ENCODE results near the gene TMX2. TPM values are rescaled to one million over a fixed set of nuclear protein-coding genes. Genes with fewer than 3 reads are reported as not detected.

Gene TMX2
- total RNA-seq, 1 experiment from 2014 or later = 161 TPM

GRCh38 chr11:57667117-57667735 is 45.2 kb upstream of the TMX2 start:
- BruUV-seq (replicated peaks) = no TSS peak
- Mint-ChIP-seq H3K4me3 (ENCODE audit: unreplicated experiment) (peak overlapping the region; percentile 96), H3K27ac (ENCODE audit: low read depth, unreplicated experiment) (peak overlapping the region; percentile 100), H3K27me3 (ENCODE audit: insufficient read depth, unreplicated experiment) (no peaks in the 10 kb centered on the region), H3K9me3 (ENCODE audit: unreplicated experiment) (no peaks in the 10 kb centered on the region), H3K4me1 (ENCODE audit: insufficient read depth, unreplicated experiment) (peaks cover 18% of the 10 kb centered on the region), H3K36me3 (ENCODE audit: insufficient read depth, unreplicated experiment) (peaks cover 37% of the 10 kb centered on the region)
- ChIA-PET CTCF (interaction anchor here (0.5 to 2.4 kb wide), 8 partner anchors 14 to 849 kb away, joined by 3 to 5 read pairs (median 4); no protein-coding TSS in a partner anchor), POLR2A (interaction anchor here (0.6 to 2.8 kb wide), 24 partner anchors 8 to 910 kb away, joined by 3 to 36 read pairs (median 4); partner anchors contain the start of genes CLP1, CTNND1, MED19 and SELENOH)
- DNase-seq (ENCODE audit: unreplicated experiment) = peak; percentile 98
- intact Hi-C loops (cut with micrococcal nuclease) = loop anchor here (1.0 to 5.0 kb wide), 3 partner anchors 10 to 911 kb away; partner anchors contain the start of gene CLP1
- no peak for TF ChIP-seq CTCF (IDR thresholded peaks at IDR 0.05; ENCODE audit: unreplicated experiment)

- Mint-ChIP-seq H3K27ac (ENCODE audit: low read depth, unreplicated experiment) (peak within 1 kb of the TSS; percentile 100), H3K4me3 (ENCODE audit: unreplicated experiment) (peak within 1 kb of the TSS; percentile 96), H3K36me3 (ENCODE audit: insufficient read depth, unreplicated experiment) (peaks cover 37% of the 10 kb centered on the region), H3K27me3 (ENCODE audit: insufficient read depth, unreplicated experiment) (no peaks in the 10 kb centered on the region), H3K4me1 (ENCODE audit: insufficient read depth, unreplicated experiment) (peaks cover 18% of the 10 kb centered on the region), H3K9me3 (ENCODE audit: unreplicated experiment) (no peaks in the 10 kb centered on the region)
- peak; percentile 99 for DNase-seq (ENCODE audit: unreplicated experiment)
- intact Hi-C loops (cut with micrococcal nuclease) = loop anchor here (1.0 to 5.0 kb wide), 4 partner anchors 11 to 910 kb away; partner anchors contain the start of genes CLP1, MED19 and TMX2
- no TSS peak for BruUV-seq (replicated peaks)
- peak; percentile 44 for TF ChIP-seq CTCF (IDR thresholded peaks at IDR 0.05; ENCODE audit: unreplicated experiment)
- POLR2A ChIA-PET = interaction anchor here (0.6 to 2.8 kb wide), 22 partner anchors 7 to 910 kb away, joined by 3 to 36 read pairs (median 4); partner anchors contain the start of genes CLP1, CTNND1, MED19 and SELENOH
- CTCF ChIA-PET = interaction anchor here (0.5 to 1.0 kb wide), 3 partner anchors 14 to 844 kb away, joined by 3 read pairs; no protein-coding TSS in a partner anchor
Observed at GRCh38 chr11:57667736-57668433, 44.5 kb upstream of the TMX2 start, which contains the start of gene ZDHHC5. Gene ZDHHC5, plus strand, starts transcription at chr11:57668114. Its CDS starts 4,977 bp downstream, at chr11:57673091.

- H3K27me3 Mint-ChIP-seq (ENCODE audit: insufficient read depth, unreplicated experiment) = no peaks in the 10 kb centered on the region
- peak overlapping the region; percentile 100 for H3K27ac Mint-ChIP-seq (ENCODE audit: low read depth, unreplicated experiment)
- ChIA-PET POLR2A (interaction anchor here (0.7 to 2.8 kb wide), 9 partner anchors 27 to 343 kb away, joined by 3 to 20 read pairs (median 3); partner anchors contain the start of genes CTNND1, MED19, SELENOH and TMX2), CTCF (interaction anchor here (0.5 kb wide), 1 partner anchor 655 kb away, joined by 3 read pairs; no protein-coding TSS in a partner anchor)
- no peak for TF ChIP-seq CTCF (IDR thresholded peaks at IDR 0.05; ENCODE audit: unreplicated experiment)
- peak overlapping the region; percentile 96 for H3K4me3 Mint-ChIP-seq (ENCODE audit: unreplicated experiment)
- DNase-seq (ENCODE audit: unreplicated experiment) = no peak
- peaks cover 40% of the 10 kb centered on the region for H3K36me3 Mint-ChIP-seq (ENCODE audit: insufficient read depth, unreplicated experiment)
- intact Hi-C loops (cut with micrococcal nuclease) = loop anchor here (2.0 to 5.0 kb wide), 2 partner anchors 44 to 134 kb away; partner anchors contain the start of genes MED19 and TMX2
- peaks cover 20% of the 10 kb centered on the region for H3K4me1 Mint-ChIP-seq (ENCODE audit: insufficient read depth, unreplicated experiment)
- no TSS peak for BruUV-seq (replicated peaks)
- no peaks in the 10 kb centered on the region for H3K9me3 Mint-ChIP-seq (ENCODE audit: unreplicated experiment)
Observed at GRCh38 chr11:57668434-57668782, 44.0 kb upstream of the TMX2 start.

- no peak overlapping the region for H3K4me3 Mint-ChIP-seq (ENCODE audit: unreplicated experiment)
- intact Hi-C loops (cut with micrococcal nuclease) = no loop called here
- no TSS peak for BruUV-seq (replicated peaks)
- ChIA-PET CTCF (interaction anchor here (0.7 to 1.6 kb wide), 3 partner anchors 33 to 145 kb away, joined by 3 to 4 read pairs (median 3); no protein-coding TSS in a partner anchor), POLR2A (no interaction called here)
- TF ChIP-seq CTCF (IDR thresholded peaks at IDR 0.05; ENCODE audit: unreplicated experiment) = no peak
- H3K27me3 Mint-ChIP-seq (ENCODE audit: insufficient read depth, unreplicated experiment) = no peaks in the 10 kb centered on the region
- H3K36me3 Mint-ChIP-seq (ENCODE audit: insufficient read depth, unreplicated experiment) = peaks cover 70% of the 10 kb centered on the region
- H3K27ac Mint-ChIP-seq (ENCODE audit: low read depth, unreplicated experiment) = peak overlapping the region; percentile 21
- DNase-seq (ENCODE audit: unreplicated experiment) = no peak
- peaks cover 24% of the 10 kb centered on the region for H3K4me1 Mint-ChIP-seq (ENCODE audit: insufficient read depth, unreplicated experiment)
- H3K9me3 Mint-ChIP-seq (ENCODE audit: unreplicated experiment) = no peaks in the 10 kb centered on the region
Observed at GRCh38 chr11:57674251-57674650, 38.1 kb upstream of the TMX2 start.

Measured in MCF 10A (cell line).